Psoas muscle (tissue), 8 donors: Measurements from ENCODE around the gene VSIG10L2. TPM values are rescaled to one million over a fixed set of nuclear protein-coding genes. Genes with fewer than 3 reads are reported as not detected.

ENCODE experiments used
- ATAC-seq, 4 donors: fragments of 200-7000 bp; cut with Tn5 transposase; one replicate each; pipeline ENCODE4 v1.9.1; 2020; ENCODE audit warnings: moderate library complexity in 3 of 4, mild to moderate bottlenecking in 2 of 4
- DNase-seq, 2 donors: peaks; one replicate each; pipeline ENCODE4 v3.0.0-alpha.2; 2020
- H3K27ac ChIP-seq: fragments of 200-600 bp; one replicate; pipeline ENCODE4 v1.8.0; 2022
- H3K27me3 ChIP-seq, 3 donors: fragments of 200-600 bp in 1 of 3; one replicate each; pipeline versions ENCODE4 v1.6.1 to v1.8.0; 2013 to 2022; ENCODE audit warnings: low read length in 2 of 3, mild to moderate bottlenecking in 2 of 3, moderate library complexity in 1 of 3; ENCODE audit not compliant: insufficient read depth in 3 of 3
- H3K36me3 ChIP-seq, 2 donors: fragments of 200-600 bp in 1 of 2; one replicate each; pipeline versions ENCODE4 v1.6.1 to v1.8.0; 2013 to 2022; ENCODE audit warnings: low read depth in 1 of 2, mild to moderate bottlenecking in 1 of 2, moderate library complexity in 1 of 2; ENCODE audit not compliant: insufficient read depth in 1 of 2
- H3K4me1 ChIP-seq: fragments of 200-600 bp; one replicate; pipeline ENCODE4 v1.8.0; 2022
- H3K4me3 ChIP-seq: fragments of 200-600 bp; one replicate; pipeline ENCODE4 v1.8.0; 2022; ENCODE audit warnings: mild to moderate bottlenecking
- H3K9me3 ChIP-seq: fragments of 200-600 bp; one replicate; pipeline ENCODE4 v1.8.0; 2022
- WGBS, 3 donors: extraction: QIAGEN DNeasy Blood & Tissue Kit; methylation state at CpG; one replicate each; pipeline versions ENCODE4 v1.1.6 to v1.1.7; 2013; 5-methylcytosine and 5-hydroxymethylcytosine counted together
- intact Hi-C, 2 donors: fragments of 100-400 bp; cut with DNase I; formaldehyde crosslinking; loops; one replicate each; pipeline versions ENCODE4 v1.11.0 to v1.14.2; 2022
- polyA plus RNA-seq, 3 donors: library from polyadenylated mRNA; stranded (reverse); fragments of 200-250 nt; gene quantifications; one replicate each; pipeline ENCODE4 v1.2.3, GENCODE V29; 2013
- total RNA-seq, 4 donors: library from RNA; stranded (reverse); fragmentation: NEBNext Ultra II Directional in 2 of 4; extraction: Animal tissue kit (Norgen Biotek cat#: 25700) in 2 of 4; gene quantifications; one replicate each; pipeline versions ENCODE4 v1.2.1 to v1.2.4, GENCODE V29; 2021 to 2023
- TF ChIP-seq, protein P1 (sequence below): fragments of 200-600 bp; IDR thresholded peaks from one replicate; pipeline ENCODE4 v1.8.0; 2022; ENCODE audit warnings: antibody characterized with exemption
- donor health status: healthy with polysubstance abuse.
- donor health status: DM: no; HTN: no; CAD: no; lungs with moderate emphysema.
- donor health status: Bipolar disorder and iron deficiency.
- donor health status: healthy.
- donor health status: DM: yes; HTN: yes; CAD: no.
- donor health status: DM: no; HTN: no; CAD: no.
- donor health status: DM: no; HTN: no; CAD: no.
- donor health status: DM: yes; HTN: yes; CAD: no.

VSIG10L2 gene
- total and polyA plus RNA-seq, 7 donors, result 0.21 TPM; not detected in 6

DNA sequence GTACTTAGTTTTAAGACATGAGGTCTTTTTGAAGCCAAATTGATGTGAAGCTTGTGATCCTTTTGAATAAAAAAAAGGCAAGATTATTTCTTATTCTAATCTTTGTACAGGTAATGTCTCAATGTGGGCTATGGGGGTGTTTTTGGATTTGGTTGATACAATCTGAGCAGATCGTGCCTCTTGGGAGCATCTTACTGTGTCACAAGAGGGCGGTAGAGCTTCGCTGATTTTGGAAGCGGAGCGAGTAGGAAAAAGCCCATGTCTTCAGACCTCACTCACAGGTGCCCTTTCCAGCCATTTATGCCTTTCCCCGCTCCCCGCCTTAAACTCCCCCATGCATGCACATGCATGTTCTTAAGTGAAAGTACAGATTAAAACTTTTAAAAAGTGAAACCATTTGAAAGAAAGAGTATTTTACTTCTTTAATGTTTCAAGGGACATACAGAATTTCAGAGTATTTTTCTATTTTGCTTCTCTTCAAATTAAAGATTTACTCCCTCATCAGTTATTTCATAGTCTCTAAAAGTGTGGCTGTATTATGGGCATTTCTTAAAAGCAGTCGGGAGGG, 22.7 kb upstream of the VSIG10L2 start:
- intact Hi-C loops, result loop anchor here (1.0 to 10.0 kb wide), 3 partner anchors 271 to 342 kb away; partner anchors contain the start of genes FOXRED1 (in 1 of the 2) and SRPRA (in 1 of the 2)
- no peaks in the 10 kb centered on the region for H3K27me3 ChIP-seq
- DNase-seq, result peak in 1 of 2 donors; percentile 39
- H3K9me3 ChIP-seq, result no peaks in the 10 kb centered on the region
- no peaks in the 10 kb centered on the region for H3K36me3 ChIP-seq
- ATAC-seq, result peak; percentile 75 to 93 (median 85)
- 5 to 8% (median 7%) methylated on average over 8 of the region's 8 CpGs for WGBS, 3 donors
- no peak overlapping the region for H3K27ac ChIP-seq
- H3K4me3 ChIP-seq, result no peak overlapping the region
- H3K4me1 ChIP-seq, result no peaks in the 10 kb centered on the region
- TF ChIP-seq, protein P1, sequence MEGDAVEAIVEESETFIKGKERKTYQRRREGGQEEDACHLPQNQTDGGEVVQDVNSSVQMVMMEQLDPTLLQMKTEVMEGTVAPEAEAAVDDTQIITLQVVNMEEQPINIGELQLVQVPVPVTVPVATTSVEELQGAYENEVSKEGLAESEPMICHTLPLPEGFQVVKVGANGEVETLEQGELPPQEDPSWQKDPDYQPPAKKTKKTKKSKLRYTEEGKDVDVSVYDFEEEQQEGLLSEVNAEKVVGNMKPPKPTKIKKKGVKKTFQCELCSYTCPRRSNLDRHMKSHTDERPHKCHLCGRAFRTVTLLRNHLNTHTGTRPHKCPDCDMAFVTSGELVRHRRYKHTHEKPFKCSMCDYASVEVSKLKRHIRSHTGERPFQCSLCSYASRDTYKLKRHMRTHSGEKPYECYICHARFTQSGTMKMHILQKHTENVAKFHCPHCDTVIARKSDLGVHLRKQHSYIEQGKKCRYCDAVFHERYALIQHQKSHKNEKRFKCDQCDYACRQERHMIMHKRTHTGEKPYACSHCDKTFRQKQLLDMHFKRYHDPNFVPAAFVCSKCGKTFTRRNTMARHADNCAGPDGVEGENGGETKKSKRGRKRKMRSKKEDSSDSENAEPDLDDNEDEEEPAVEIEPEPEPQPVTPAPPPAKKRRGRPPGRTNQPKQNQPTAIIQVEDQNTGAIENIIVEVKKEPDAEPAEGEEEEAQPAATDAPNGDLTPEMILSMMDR, result peak; percentile 85

DNA sequence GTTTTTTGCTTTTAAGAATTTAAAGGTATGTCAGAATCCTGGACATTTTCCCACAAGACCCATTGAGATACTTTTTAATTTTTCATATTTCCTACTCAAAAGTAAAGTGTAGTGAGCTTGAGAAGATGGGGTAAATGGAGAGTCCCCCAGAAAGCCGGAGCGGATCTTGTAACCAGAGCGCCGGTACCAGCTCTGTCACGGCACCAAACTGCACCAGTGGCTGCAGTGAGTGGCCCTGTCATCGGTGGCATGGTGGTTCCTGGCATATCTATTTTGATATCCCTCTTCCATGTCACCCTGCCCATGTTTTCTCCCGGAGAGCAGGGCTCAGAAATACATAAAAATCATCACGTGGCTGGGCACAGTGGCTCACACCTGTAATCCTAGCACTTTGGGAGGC, 22.2 kb upstream of the VSIG10L2 start:
- Histone ChIP-seq H3K27me3 (no peaks in the 10 kb centered on the region), H3K4me1 (no peaks in the 10 kb centered on the region), H3K4me3 (no peak overlapping the region), H3K9me3 (no peaks in the 10 kb centered on the region), H3K27ac (no peak overlapping the region), H3K36me3 (no peaks in the 10 kb centered on the region)
- intact Hi-C loops, result loop anchor here (1.0 to 10.0 kb wide), 3 partner anchors 271 to 341 kb away; partner anchors contain the start of genes FOXRED1 (in 1 of the 2) and SRPRA (in 1 of the 2)
- TF ChIP-seq, protein P1, result no peak
- DNase-seq (no peak), ATAC-seq (no peak)
- WGBS, 3 donors, result 90 to 97% (median 93%) methylated on average over 8 of the region's 8 CpGs

DNA sequence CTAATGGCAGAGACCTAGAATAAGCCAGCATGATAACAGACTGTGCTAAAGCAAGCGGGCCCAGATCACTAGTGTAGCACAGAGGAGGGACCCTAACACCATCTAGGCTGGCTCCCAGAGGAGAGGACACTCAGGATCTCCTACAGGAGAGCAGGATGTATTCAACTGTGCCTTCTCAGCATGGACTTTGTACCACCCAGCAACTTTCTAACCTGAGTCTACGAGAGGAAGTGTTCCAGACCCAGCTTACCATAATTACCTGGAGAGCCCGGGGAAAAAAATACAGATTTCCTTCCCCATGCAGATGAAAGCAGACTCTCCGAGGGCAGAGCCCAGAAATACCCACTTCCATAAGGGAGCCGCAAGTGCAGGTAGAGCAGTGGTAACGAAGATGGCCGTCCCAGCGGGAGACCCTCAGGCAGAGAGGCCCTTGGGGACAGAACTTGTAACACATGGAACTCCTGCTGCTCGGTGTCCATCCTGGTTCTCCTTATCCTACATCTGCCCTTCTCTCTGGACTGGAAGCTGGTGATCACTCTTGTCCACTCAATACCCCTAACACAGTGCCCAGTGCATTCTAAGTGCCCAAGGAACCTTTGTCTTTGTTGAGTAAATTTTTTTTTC, 21.3 kb upstream of the VSIG10L2 start:
- Histone ChIP-seq H3K4me1 (no peaks in the 10 kb centered on the region), H3K36me3 (no peaks in the 10 kb centered on the region), H3K27me3 (no peaks in the 10 kb centered on the region), H3K4me3 (no peak overlapping the region), H3K27ac (no peak overlapping the region), H3K9me3 (no peaks in the 10 kb centered on the region)
- no peak for ATAC-seq
- TF ChIP-seq, protein P1, result no peak
- intact Hi-C loops, result loop anchor here in 1 of 2 donors (10.0 kb wide), 1 partner anchor 340 kb away; the partner anchor contains the start of genes FOXRED1 and SRPRA
- DNase-seq, result no peak
- 89 to 93% (median 92%) methylated on average over 9 of the region's 9 CpGs for WGBS, 3 donors

DNA sequence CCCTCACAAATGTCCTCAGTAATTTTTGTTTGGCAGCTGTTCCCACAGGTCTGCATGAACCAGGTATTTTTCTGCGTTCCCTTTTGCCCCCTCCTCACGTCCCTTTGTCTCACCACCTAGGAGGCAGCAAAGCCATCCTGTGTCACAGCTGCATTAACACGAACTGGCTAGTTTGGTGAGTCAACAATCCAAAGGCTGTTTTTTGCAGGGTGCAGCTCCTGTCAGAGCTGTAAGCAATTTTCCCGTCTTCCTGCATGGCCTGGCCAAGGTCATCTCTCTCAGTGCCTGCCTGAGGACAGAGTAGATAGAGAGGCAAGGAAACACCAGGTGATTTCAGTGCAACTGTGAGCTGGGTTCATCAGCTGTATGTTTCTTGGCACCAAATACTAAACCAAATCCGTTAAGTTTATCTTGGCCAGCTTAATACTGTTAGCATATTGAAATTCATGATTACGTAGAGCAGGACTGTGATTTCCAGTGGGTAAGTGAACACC, 20.6 kb upstream of the VSIG10L2 start:
- ATAC-seq (no peak), DNase-seq (no peak)
- intact Hi-C loops, result loop anchor here in 1 of 2 donors (10.0 kb wide), 1 partner anchor 340 kb away; the partner anchor contains the start of genes FOXRED1 and SRPRA
- 63 to 71% (median 66%) methylated on average over 6 of the region's 6 CpGs for WGBS, 3 donors
- TF ChIP-seq, protein P1, result no peak
- Histone ChIP-seq H3K27me3 (no peaks in the 10 kb centered on the region), H3K36me3 (no peaks in the 10 kb centered on the region), H3K4me3 (no peak overlapping the region), H3K4me1 (no peaks in the 10 kb centered on the region), H3K9me3 (no peaks in the 10 kb centered on the region), H3K27ac (no peak overlapping the region)
